SK-N-SH treated with all-trans-retinoic acid at 6 μM for 48 hours (cell line): Measurements from ENCODE around the gene ADARB2.

ENCODE experiments used
- ATAC-seq: fragments of 200-7000 bp; cut with Tn5 transposase; 3 replicates; pipeline ENCODE4 v1.9.1; 2020; ENCODE audit warnings: mild to moderate bottlenecking, moderate library complexity
- CSDC2 ChIP-seq: fragments of 250-450 bp; sonication (Bioruptor Pico); IDR thresholded peaks from 2 replicates; pipeline ENCODE4 v1.5.0; 2020; ENCODE audit warnings: mild to moderate bottlenecking, moderate library complexity
- ESRRG ChIP-seq: fragments of 250-450 bp; sonication (Bioruptor Pico); IDR thresholded peaks from 2 replicates; pipeline ENCODE4 v1.6.1; 2021; ENCODE audit warnings: mild to moderate bottlenecking
- GLIS3 ChIP-seq: fragments of 250-450 bp; sonication (Bioruptor Pico); IDR thresholded peaks from 2 replicates; pipeline ENCODE4 v1.5.0; 2020; ENCODE audit warnings: mild to moderate bottlenecking, moderate library complexity
- OSR1 ChIP-seq: fragments of 250-450 bp; sonication (Bioruptor Pico); IDR thresholded peaks from 2 replicates; pipeline ENCODE4 v1.8.0; 2022; ENCODE audit warnings: moderate library complexity, mild to moderate bottlenecking, inconsistent platforms
- SNAI2 ChIP-seq: fragments of 250-450 bp; sonication (Bioruptor Pico); IDR thresholded peaks from 2 replicates; pipeline ENCODE4 v1.5.0; 2020; ENCODE audit warnings: mild to moderate bottlenecking, moderate library complexity
- TCF4 ChIP-seq: fragments of 250-450 bp; sonication (Bioruptor Pico); IDR thresholded peaks from 2 replicates; pipeline ENCODE4 v1.8.0; 2021; ENCODE audit warnings: mild to moderate bottlenecking, moderate library complexity, borderline replicate concordance
- ZFP3 ChIP-seq: fragments of 250-450 bp; sonication (Bioruptor Pico); IDR thresholded peaks from 2 replicates; pipeline ENCODE4 v1.5.0; 2020; ENCODE audit warnings: mild to moderate bottlenecking, moderate library complexity
- ZFP30 ChIP-seq: fragments of 450-650 bp; formaldehyde crosslinking; IDR thresholded peaks from 2 replicates; pipeline ENCODE4 v1.5.0; 2022; ENCODE audit warnings: mild to moderate bottlenecking, moderate library complexity
- ZNF70 ChIP-seq: fragments of 450-650 bp; formaldehyde crosslinking; IDR thresholded peaks from 2 replicates; pipeline ENCODE4 v1.5.0; 2020; ENCODE audit warnings: mild to moderate bottlenecking, moderate library complexity
- ZNF8 ChIP-seq: fragments of 450-650 bp; formaldehyde crosslinking; IDR thresholded peaks from 2 replicates; pipeline ENCODE4 v1.5.0; 2020; ENCODE audit warnings: mild to moderate bottlenecking, moderate library complexity
- TF ChIP-seq, protein P1 (sequence below): fragments of 250-450 bp; sonication (Bioruptor Pico); IDR thresholded peaks from 2 replicates; pipeline ENCODE4 v1.8.0; 2020; ENCODE audit warnings: mild to moderate bottlenecking, moderate library complexity, borderline replicate concordance
- TF ChIP-seq, protein P2 (sequence below): fragments of 250-450 bp; sonication (Bioruptor Pico); IDR thresholded peaks from 2 replicates; pipeline ENCODE4 v1.5.1; 2020; ENCODE audit warnings: low read depth, mild to moderate bottlenecking, moderate library complexity
- TF ChIP-seq, protein P3 (sequence below): fragments of 250-450 bp; sonication (Bioruptor Pico); IDR thresholded peaks from 2 replicates; pipeline ENCODE4 v1.5.1; 2021; ENCODE audit warnings: mild to moderate bottlenecking, moderate library complexity
- TF ChIP-seq, protein P4 (sequence below): fragments of 250-450 bp; sonication (Bioruptor Pico); IDR thresholded peaks from 2 replicates; pipeline ENCODE4 v1.5.0; 2020; ENCODE audit warnings: mild to moderate bottlenecking, moderate library complexity

The ADARB2 gene

GRCh38 chr10:1474376-1475097 lies 262.8 kb downstream of the ADARB2 start (continued):
- TF ChIP-seq, protein P1, sequence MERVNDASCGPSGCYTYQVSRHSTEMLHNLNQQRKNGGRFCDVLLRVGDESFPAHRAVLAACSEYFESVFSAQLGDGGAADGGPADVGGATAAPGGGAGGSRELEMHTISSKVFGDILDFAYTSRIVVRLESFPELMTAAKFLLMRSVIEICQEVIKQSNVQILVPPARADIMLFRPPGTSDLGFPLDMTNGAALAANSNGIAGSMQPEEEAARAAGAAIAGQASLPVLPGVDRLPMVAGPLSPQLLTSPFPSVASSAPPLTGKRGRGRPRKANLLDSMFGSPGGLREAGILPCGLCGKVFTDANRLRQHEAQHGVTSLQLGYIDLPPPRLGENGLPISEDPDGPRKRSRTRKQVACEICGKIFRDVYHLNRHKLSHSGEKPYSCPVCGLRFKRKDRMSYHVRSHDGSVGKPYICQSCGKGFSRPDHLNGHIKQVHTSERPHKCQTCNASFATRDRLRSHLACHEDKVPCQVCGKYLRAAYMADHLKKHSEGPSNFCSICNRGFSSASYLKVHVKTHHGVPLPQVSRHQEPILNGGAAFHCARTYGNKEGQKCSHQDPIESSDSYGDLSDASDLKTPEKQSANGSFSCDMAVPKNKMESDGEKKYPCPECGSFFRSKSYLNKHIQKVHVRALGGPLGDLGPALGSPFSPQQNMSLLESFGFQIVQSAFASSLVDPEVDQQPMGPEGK (CRISPR knock-in tag), result no peak
- TF ChIP-seq ZFP30 (CRISPR knock-in tag) (no peak), OSR1 (CRISPR knock-in tag) (no peak), TCF4 (CRISPR knock-in tag) (no peak), ZNF70 (no peak), ZFP3 (CRISPR knock-in tag) (no peak), SNAI2 (no peak), GLIS3 (no peak)

DNA sequence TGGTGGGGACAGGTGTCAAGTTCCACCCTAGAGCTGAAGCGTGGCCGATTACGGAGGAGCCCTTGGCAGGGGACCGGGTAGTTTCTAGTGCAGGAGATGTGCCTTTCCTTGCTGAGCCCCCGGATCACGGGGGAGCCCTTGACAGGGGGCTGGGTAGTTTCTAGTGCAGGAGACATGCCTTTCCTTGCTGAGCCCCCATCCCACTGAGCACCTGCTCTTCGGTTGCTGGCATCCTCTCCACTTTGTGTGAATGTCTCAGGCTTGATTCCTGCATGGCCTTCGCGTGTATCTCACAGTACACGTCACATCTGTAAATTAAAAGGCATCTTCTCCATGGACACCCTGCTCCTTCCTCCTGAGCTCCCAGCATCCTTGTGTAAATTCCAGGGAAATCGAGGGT lies 263.5 kb downstream of the ADARB2 start:
- no peak for ATAC-seq
- TF ChIP-seq, protein P2, sequence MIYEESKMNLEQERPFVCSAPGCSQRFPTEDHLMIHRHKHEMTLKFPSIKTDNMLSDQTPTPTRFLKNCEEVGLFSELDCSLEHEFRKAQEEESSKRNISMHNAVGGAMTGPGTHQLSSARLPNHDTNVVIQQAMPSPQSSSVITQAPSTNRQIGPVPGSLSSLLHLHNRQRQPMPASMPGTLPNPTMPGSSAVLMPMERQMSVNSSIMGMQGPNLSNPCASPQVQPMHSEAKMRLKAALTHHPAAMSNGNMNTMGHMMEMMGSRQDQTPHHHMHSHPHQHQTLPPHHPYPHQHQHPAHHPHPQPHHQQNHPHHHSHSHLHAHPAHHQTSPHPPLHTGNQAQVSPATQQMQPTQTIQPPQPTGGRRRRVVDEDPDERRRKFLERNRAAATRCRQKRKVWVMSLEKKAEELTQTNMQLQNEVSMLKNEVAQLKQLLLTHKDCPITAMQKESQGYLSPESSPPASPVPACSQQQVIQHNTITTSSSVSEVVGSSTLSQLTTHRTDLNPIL (CRISPR knock-in tag), result no peak
- TF ChIP-seq, protein P1 (CRISPR knock-in tag), result no peak

- TF ChIP-seq, protein P3, sequence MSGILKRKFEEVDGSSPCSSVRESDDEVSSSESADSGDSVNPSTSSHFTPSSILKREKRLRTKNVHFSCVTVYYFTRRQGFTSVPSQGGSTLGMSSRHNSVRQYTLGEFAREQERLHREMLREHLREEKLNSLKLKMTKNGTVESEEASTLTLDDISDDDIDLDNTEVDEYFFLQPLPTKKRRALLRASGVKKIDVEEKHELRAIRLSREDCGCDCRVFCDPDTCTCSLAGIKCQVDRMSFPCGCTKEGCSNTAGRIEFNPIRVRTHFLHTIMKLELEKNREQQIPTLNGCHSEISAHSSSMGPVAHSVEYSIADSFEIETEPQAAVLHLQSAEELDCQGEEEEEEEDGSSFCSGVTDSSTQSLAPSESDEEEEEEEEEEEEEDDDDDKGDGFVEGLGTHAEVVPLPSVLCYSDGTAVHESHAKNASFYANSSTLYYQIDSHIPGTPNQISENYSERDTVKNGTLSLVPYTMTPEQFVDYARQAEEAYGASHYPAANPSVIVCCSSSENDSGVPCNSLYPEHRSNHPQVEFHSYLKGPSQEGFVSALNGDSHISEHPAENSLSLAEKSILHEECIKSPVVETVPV (CRISPR knock-in tag), result no peak
- TF ChIP-seq ZNF70 (no peak), ESRRG (CRISPR knock-in tag) (no peak), CSDC2 (CRISPR knock-in tag) (no peak), TCF4 (CRISPR knock-in tag) (no peak)
- TF ChIP-seq, protein P4, sequence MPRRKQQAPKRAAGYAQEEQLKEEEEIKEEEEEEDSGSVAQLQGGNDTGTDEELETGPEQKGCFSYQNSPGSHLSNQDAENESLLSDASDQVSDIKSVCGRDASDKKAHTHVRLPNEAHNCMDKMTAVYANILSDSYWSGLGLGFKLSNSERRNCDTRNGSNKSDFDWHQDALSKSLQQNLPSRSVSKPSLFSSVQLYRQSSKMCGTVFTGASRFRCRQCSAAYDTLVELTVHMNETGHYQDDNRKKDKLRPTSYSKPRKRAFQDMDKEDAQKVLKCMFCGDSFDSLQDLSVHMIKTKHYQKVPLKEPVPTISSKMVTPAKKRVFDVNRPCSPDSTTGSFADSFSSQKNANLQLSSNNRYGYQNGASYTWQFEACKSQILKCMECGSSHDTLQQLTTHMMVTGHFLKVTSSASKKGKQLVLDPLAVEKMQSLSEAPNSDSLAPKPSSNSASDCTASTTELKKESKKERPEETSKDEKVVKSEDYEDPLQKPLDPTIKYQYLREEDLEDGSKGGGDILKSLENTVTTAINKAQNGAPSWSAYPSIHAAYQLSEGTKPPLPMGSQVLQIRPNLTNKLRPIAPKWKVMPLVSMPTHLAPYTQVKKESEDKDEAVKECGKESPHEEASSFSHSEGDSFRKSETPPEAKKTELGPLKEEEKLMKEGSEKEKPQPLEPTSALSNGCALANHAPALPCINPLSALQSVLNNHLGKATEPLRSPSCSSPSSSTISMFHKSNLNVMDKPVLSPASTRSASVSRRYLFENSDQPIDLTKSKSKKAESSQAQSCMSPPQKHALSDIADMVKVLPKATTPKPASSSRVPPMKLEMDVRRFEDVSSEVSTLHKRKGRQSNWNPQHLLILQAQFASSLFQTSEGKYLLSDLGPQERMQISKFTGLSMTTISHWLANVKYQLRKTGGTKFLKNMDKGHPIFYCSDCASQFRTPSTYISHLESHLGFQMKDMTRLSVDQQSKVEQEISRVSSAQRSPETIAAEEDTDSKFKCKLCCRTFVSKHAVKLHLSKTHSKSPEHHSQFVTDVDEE, result no peak
- TF ChIP-seq, protein P1 (CRISPR knock-in tag), result no peak
- TF ChIP-seq, all 23 proteins: peak for 0
- no peak for ATAC-seq
Observed at GRCh38 chr10:1472178-1472958, 265.0 kb downstream of the ADARB2 start.

GRCh38 chr10:1468811-1469210 lies 268.5 kb downstream of the ADARB2 start:
- TF ChIP-seq ZNF8 (CRISPR knock-in tag), result no peak
- ATAC-seq, result no peak
